Measurements from ENCODE around the gene CLASP1. TPM values are rescaled to one million over a fixed set of nuclear protein-coding genes. Genes with fewer than 3 reads are reported as not detected.

The CLASP1 gene
- total RNA-seq, 3 donors from 2014 or later: 30.0 to 64.6 (median 35.1) TPM

GRCh38 chr2:121666042-121666441 lies 16.8 kb upstream of the CLASP1 start:
- DNase-seq (no peak), ATAC-seq (no peak)
- TF ChIP-seq, protein P1, sequence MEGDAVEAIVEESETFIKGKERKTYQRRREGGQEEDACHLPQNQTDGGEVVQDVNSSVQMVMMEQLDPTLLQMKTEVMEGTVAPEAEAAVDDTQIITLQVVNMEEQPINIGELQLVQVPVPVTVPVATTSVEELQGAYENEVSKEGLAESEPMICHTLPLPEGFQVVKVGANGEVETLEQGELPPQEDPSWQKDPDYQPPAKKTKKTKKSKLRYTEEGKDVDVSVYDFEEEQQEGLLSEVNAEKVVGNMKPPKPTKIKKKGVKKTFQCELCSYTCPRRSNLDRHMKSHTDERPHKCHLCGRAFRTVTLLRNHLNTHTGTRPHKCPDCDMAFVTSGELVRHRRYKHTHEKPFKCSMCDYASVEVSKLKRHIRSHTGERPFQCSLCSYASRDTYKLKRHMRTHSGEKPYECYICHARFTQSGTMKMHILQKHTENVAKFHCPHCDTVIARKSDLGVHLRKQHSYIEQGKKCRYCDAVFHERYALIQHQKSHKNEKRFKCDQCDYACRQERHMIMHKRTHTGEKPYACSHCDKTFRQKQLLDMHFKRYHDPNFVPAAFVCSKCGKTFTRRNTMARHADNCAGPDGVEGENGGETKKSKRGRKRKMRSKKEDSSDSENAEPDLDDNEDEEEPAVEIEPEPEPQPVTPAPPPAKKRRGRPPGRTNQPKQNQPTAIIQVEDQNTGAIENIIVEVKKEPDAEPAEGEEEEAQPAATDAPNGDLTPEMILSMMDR (IDR thresholded peaks at IDR 0.05): no peak
- no peak overlapping the region for H3K4me3 ChIP-seq
- no peaks in the 10 kb centered on the region for H3K36me3 ChIP-seq (ENCODE audit: low read depth)
- intact Hi-C loops (cut with DNase I, micrococcal nuclease): no loop called here
- H3K4me1 ChIP-seq (ENCODE audit: low read depth): no peaks in the 10 kb centered on the region
- H3K9me3 ChIP-seq: no peaks in the 10 kb centered on the region

DNA sequence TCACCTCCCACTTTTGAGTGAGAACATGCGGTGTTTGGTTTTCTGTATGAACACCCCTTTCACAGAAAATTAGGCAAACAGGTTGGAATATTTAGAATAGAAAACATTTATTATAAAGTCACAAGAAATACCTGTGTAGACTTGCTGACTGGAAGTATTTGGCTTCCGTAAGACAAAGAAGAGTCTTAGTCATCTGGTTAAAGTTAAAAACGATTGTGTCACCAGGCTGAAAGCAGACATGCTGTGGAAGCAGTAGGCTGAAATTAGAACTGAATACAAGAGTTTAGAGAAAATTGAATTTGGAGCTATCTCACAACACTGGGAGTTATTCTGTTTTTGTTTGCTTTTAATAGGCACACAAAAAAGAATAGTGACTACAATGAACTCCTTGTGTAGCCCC lies 16.2 kb upstream of the CLASP1 start:
- intact Hi-C loops (cut with DNase I, micrococcal nuclease): no loop called here
- TF ChIP-seq, protein P1 (IDR thresholded peaks at IDR 0.05): no peak
- H3K9me3 ChIP-seq: no peaks in the 10 kb centered on the region
- H3K36me3 ChIP-seq (ENCODE audit: low read depth): no peaks in the 10 kb centered on the region
- no peak overlapping the region for H3K4me3 ChIP-seq
- ATAC-seq: no peak
- no peaks in the 10 kb centered on the region for H3K4me1 ChIP-seq (ENCODE audit: low read depth)
- DNase-seq: no peak

GRCh38 chr2:121664713-121665112 lies 15.5 kb upstream of the CLASP1 start:
- H3K9me3 ChIP-seq: no peaks in the 10 kb centered on the region
- DNase-seq: no peak
- no peak overlapping the region for H3K4me3 ChIP-seq
- H3K36me3 ChIP-seq (ENCODE audit: low read depth): no peaks in the 10 kb centered on the region
- intact Hi-C loops (cut with DNase I, micrococcal nuclease): no loop called here
- TF ChIP-seq, protein P1 (IDR thresholded peaks at IDR 0.05): no peak
- H3K4me1 ChIP-seq (ENCODE audit: low read depth): no peaks in the 10 kb centered on the region
- ATAC-seq: no peak

DNA sequence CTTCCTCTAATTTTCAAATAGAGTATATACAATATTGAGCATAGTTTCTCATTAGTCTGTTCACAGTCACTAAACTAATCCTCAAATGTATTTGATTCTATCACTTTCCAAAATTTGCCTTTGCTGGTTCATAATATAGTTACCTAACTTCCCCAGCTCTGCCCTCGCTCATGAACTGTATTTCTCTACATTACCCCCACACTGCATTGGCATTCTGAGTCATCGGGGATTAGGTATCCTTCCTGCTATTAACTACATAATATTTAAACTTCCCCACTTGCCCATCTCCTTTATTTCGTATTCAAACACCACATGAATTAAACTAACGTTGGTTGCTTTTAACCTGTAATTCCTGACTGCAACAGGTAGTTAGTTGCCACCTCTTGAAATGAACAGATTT lies 14.8 kb upstream of the CLASP1 start:
- no peak overlapping the region for H3K4me3 ChIP-seq
- no peaks in the 10 kb centered on the region for H3K4me1 ChIP-seq (ENCODE audit: low read depth)
- intact Hi-C loops (cut with DNase I, micrococcal nuclease): no loop called here
- DNase-seq (no peak), ATAC-seq (no peak)
- TF ChIP-seq, protein P1 (IDR thresholded peaks at IDR 0.05): no peak
- H3K36me3 ChIP-seq (ENCODE audit: low read depth): no peaks in the 10 kb centered on the region
- no peaks in the 10 kb centered on the region for H3K9me3 ChIP-seq

GRCh38 chr2:121663434-121663833 lies 14.2 kb upstream of the CLASP1 start:
- Histone ChIP-seq H3K4me3 (no peak overlapping the region), H3K36me3 (ENCODE audit: low read depth) (no peaks in the 10 kb centered on the region), H3K4me1 (ENCODE audit: low read depth) (no peaks in the 10 kb centered on the region), H3K9me3 (no peaks in the 10 kb centered on the region)
- TF ChIP-seq, protein P1 (IDR thresholded peaks at IDR 0.05): no peak
- ATAC-seq (no peak), DNase-seq (no peak)
- intact Hi-C loops (cut with DNase I, micrococcal nuclease): no loop called here

DNA sequence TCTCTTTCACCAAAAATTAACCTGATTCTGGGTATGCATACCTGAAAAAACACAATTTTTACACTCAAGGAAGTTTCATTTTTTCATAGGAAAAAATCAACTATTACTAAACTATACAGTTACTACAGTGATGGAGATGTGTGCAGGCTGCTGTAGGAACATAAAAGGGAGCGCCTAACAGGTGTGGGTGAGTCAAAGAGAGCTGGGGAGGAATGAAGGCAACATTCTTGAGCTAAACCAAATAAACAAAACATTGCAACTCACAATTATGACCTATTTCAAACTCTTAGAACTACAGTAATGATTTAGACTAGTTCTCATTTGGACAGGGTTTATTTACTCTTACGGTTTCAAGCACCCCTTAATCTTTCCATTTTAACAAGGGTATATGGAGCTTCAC lies 13.4 kb upstream of the CLASP1 start:
- DNase-seq: no peak
- no peaks in the 10 kb centered on the region for H3K36me3 ChIP-seq (ENCODE audit: low read depth)
- ATAC-seq: no peak
- H3K4me3 ChIP-seq: no peak overlapping the region
- intact Hi-C loops (cut with DNase I, micrococcal nuclease): no loop called here
- no peaks in the 10 kb centered on the region for H3K4me1 ChIP-seq (ENCODE audit: low read depth)
- TF ChIP-seq, protein P1 (IDR thresholded peaks at IDR 0.05): no peak
- H3K9me3 ChIP-seq: no peaks in the 10 kb centered on the region
